CD14-positive monocyte (primary cell): ENCODE data around the gene CAPN13. TPM values are rescaled to one million over a fixed set of nuclear protein-coding genes. Genes with fewer than 3 reads are reported as not detected.

Source experiments
- DNase-seq, 3 donors: peaks; one replicate each; pipeline ENCODE4 v3.0.0-alpha.2; 2011 to 2022
- H2AFZ ChIP-seq: 2 replicates; pipeline ENCODE4 v1.6.0; 2012; ENCODE audit warnings: mild to moderate bottlenecking, low read depth, low read length, inconsistent platforms; ENCODE audit not compliant: insufficient read depth, poor library complexity, severe bottlenecking
- H3K27ac ChIP-seq, 2 donors: 1 replicate in 1 of 2; 2 replicates in 1 of 2; pipeline ENCODE4 v1.5.1; 2012 to 2013; ENCODE audit warnings: low read length in 2 of 2, control low read depth in 1 of 2, inconsistent platforms in 1 of 2, low read depth in 1 of 2, mild to moderate bottlenecking in 1 of 2
- H3K27me3 ChIP-seq, 2 donors: one replicate each; pipeline versions ENCODE4 v1.6.0 to v1.6.1; 2011 to 2013; ENCODE audit warnings: low read length in 2 of 2; ENCODE audit not compliant: control insufficient read depth in 2 of 2, insufficient read depth in 2 of 2
- H3K36me3 ChIP-seq, 2 donors: replicated peaks in 1 of 2; 1 replicate in 1 of 2; 2 replicates in 1 of 2; pipeline versions ENCODE4 v1.5.1 to v1.6.1; 2012 to 2013; ENCODE audit warnings: low read length in 2 of 2, control low read depth in 1 of 2, inconsistent platforms in 1 of 2, mild to moderate bottlenecking in 1 of 2; ENCODE audit not compliant: insufficient read depth in 2 of 2, control insufficient read depth in 1 of 2
- H3K4me1 ChIP-seq, 2 donors: 1 replicate in 1 of 2; 2 replicates in 1 of 2; pipeline versions ENCODE4 v1.5.1 to v1.6.1; 2012 to 2013; ENCODE audit warnings: low read length in 2 of 2, control low read depth in 1 of 2, inconsistent platforms in 1 of 2, mild to moderate bottlenecking in 1 of 2, moderate library complexity in 1 of 2; ENCODE audit not compliant: insufficient read depth in 2 of 2, control insufficient read depth in 1 of 2
- H3K4me2 ChIP-seq: replicated peaks from 2 replicates; pipeline ENCODE3; 2012; ENCODE audit warnings: low read length, moderate library complexity, mild to moderate bottlenecking; ENCODE audit not compliant: poor library complexity, severe bottlenecking; ENCODE audit errors: extremely low read depth
- H3K4me3 ChIP-seq, 3 experiments: fragments of 200-600 bp in 1 of 3; sonication (generic) in 1 of 3; replicated peaks in 1 of 3; 1 replicate in 2 of 3; 2 replicates in 1 of 3; pipeline ENCODE4 v1.5.1; 2011 to 2013; ENCODE audit warnings: low read length in 3 of 3, mild to moderate bottlenecking in 3 of 3, control low read depth in 2 of 3, low read depth in 2 of 3, inconsistent platforms in 1 of 3, moderate library complexity in 1 of 3
- H3K79me2 ChIP-seq: 2 replicates; pipeline ENCODE4 v1.6.0; 2012; ENCODE audit warnings: mild to moderate bottlenecking, control low read depth, inconsistent platforms, low read length, moderate library complexity; ENCODE audit not compliant: insufficient read depth
- H3K9ac ChIP-seq: 2 replicates; pipeline ENCODE4 v1.6.0; 2017; ENCODE audit warnings: low read length, mild to moderate bottlenecking; ENCODE audit not compliant: insufficient read depth, poor library complexity, severe bottlenecking
- H3K9me3 ChIP-seq, 2 donors: replicated peaks in 1 of 2; 1 replicate in 1 of 2; 2 replicates in 1 of 2; pipeline versions ENCODE4 v1.5.1 to v1.6.1; 2012 to 2013; ENCODE audit warnings: low read length in 2 of 2, control low read depth in 1 of 2; ENCODE audit not compliant: control insufficient read depth in 1 of 2, insufficient read depth in 1 of 2
- H4K20me1 ChIP-seq: 2 replicates; pipeline ENCODE4 v1.6.0; 2012; ENCODE audit warnings: mild to moderate bottlenecking, low read length, control low read depth, moderate library complexity; ENCODE audit not compliant: insufficient read depth
- H3K27ac Mint-ChIP-seq, 7 donors: one replicate each; pipeline ENCODE4 v1.8.0; 2020; ENCODE audit warnings: mild to moderate bottlenecking in 7 of 7, mixed read lengths in 7 of 7, moderate library complexity in 6 of 7, inconsistent platforms in 2 of 7
- H3K27me3 Mint-ChIP-seq, 3 donors: one replicate each; pipeline ENCODE4 v1.8.0; 2021 to 2022; ENCODE audit warnings: low read depth in 3 of 3, mild to moderate bottlenecking in 3 of 3, mixed read lengths in 3 of 3, moderate library complexity in 3 of 3, inconsistent platforms in 1 of 3
- H3K36me3 Mint-ChIP-seq, 2 donors: one replicate each; pipeline ENCODE4 v1.8.0; 2020; ENCODE audit warnings: mixed read lengths in 2 of 2, inconsistent platforms in 1 of 2, mild to moderate bottlenecking in 1 of 2
- H3K4me1 Mint-ChIP-seq: one replicate; pipeline ENCODE4 v1.8.0; 2020; ENCODE audit warnings: mild to moderate bottlenecking, mixed read lengths
- H3K4me3 Mint-ChIP-seq, 2 donors: one replicate each; pipeline ENCODE4 v1.8.0; 2020; ENCODE audit warnings: mild to moderate bottlenecking in 2 of 2, mixed read lengths in 2 of 2, moderate library complexity in 1 of 2
- H3K9me3 Mint-ChIP-seq, 7 donors: one replicate each; pipeline ENCODE4 v1.8.0; 2020 to 2022; ENCODE audit warnings: mixed read lengths in 7 of 7, mild to moderate bottlenecking in 6 of 7, moderate library complexity in 6 of 7, inconsistent platforms in 2 of 7
- CTCF ChIP-seq: fragments of 200-600 bp; IDR thresholded peaks from one replicate; pipeline ENCODE4 v1.8.0; 2022; ENCODE audit warnings: antibody characterized with exemption, mild to moderate bottlenecking
- WGBS: methylation state at CpG from one replicate; pipeline ENCODE4 v1.1.5; 2013; ENCODE audit warnings: missing lambda C conversion rate; ENCODE audit not compliant: insufficient coverage; 5-methylcytosine and 5-hydroxymethylcytosine counted together
- intact Hi-C, 2 donors: fragments of 100-400 bp; cut with micrococcal nuclease; formaldehyde crosslinking; loops; one replicate each; pipeline versions ENCODE4 v1.15.0 to v1.15.1; 2023
- polyA plus RNA-seq, 3 donors: library from polyadenylated mRNA; depleted of rRNA in 1 of 3; unstranded in 2 of 3; stranded (reverse) in 1 of 3; fragments of 300-500 nt in 2 of 3; fragments of >200 nt in 1 of 3; fragmentation: Illumina TruSeq in 2 of 3; gene quantifications; 1 replicate in 2 of 3; 2 replicates in 1 of 3; pipeline ENCODE4 v1.2.3, GENCODE V29; 2012 to 2021

The CAPN13 gene
- polyA plus RNA-seq, 3 donors = not detected

- H3K9me3 Mint-ChIP-seq = peaks cover 0 to 3% (median 0%) of the 10 kb centered on the region in 7 donors
- no peaks in the 10 kb centered on the region for H3K79me2 ChIP-seq
- H3K9ac ChIP-seq = no peak overlapping the region
- H3K4me1 ChIP-seq = no peaks in the 10 kb centered on the region
- no peaks in the 10 kb centered on the region for H3K4me1 Mint-ChIP-seq
- H3K36me3 ChIP-seq = no peaks in the 10 kb centered on the region
- H3K27ac Mint-ChIP-seq = peak overlapping the region in 1 of 7 donors; percentile 58
- TF ChIP-seq CTCF = no peak
- intact Hi-C loops = no loop called here
- H3K27ac ChIP-seq = no peak overlapping the region
- no peak overlapping the region for H3K4me2 ChIP-seq
- no peak overlapping the region for H3K4me3 ChIP-seq
- no peaks in the 10 kb centered on the region for H4K20me1 ChIP-seq
- WGBS = 88% methylated on average over 9 of the region's 12 CpGs
- DNase-seq = no peak
- no peaks in the 10 kb centered on the region for H3K27me3 ChIP-seq
- H2AFZ ChIP-seq = no peak overlapping the region
- peaks cover 3 to 7% (median 3%) of the 10 kb centered on the region in 3 donors for H3K27me3 Mint-ChIP-seq
- no peaks in the 10 kb centered on the region for H3K36me3 Mint-ChIP-seq
- no peak overlapping the region for H3K4me3 Mint-ChIP-seq
- no peaks in the 10 kb centered on the region for H3K9me3 ChIP-seq
Measured at GRCh38 chr2:30765876-30766470, 41.3 kb downstream of the CAPN13 start.

- intact Hi-C loops = no loop called here
- Histone ChIP-seq H3K4me3 (no peak overlapping the region), H3K9ac (no peak overlapping the region), H3K4me1 (no peaks in the 10 kb centered on the region), H2AFZ (no peak overlapping the region), H3K27me3 (no peaks in the 10 kb centered on the region), H3K4me2 (no peak overlapping the region), H3K9me3 (no peaks in the 10 kb centered on the region), H3K27ac (no peak overlapping the region), H3K36me3 (no peaks in the 10 kb centered on the region), H4K20me1 (no peaks in the 10 kb centered on the region), H3K79me2 (no peaks in the 10 kb centered on the region)
- peaks cover 3 to 7% (median 3%) of the 10 kb centered on the region in 3 donors for H3K27me3 Mint-ChIP-seq
- H3K4me1 Mint-ChIP-seq = no peaks in the 10 kb centered on the region
- no peak for DNase-seq
- H3K36me3 Mint-ChIP-seq = no peaks in the 10 kb centered on the region
- 100% methylated on average over 2 of the region's 4 CpGs for WGBS
- H3K9me3 Mint-ChIP-seq = peaks cover 0 to 3% (median 0%) of the 10 kb centered on the region in 7 donors
- no peak for TF ChIP-seq CTCF
- H3K4me3 Mint-ChIP-seq = no peak overlapping the region
- H3K27ac Mint-ChIP-seq = no peak overlapping the region
Measured at GRCh38 chr2:30765191-30765590, 42.1 kb downstream of the CAPN13 start.
